Measurements from ENCODE around the gene PNCK. TPM values are rescaled to one million over a fixed set of nuclear protein-coding genes. Genes with fewer than 3 reads are reported as not detected.

The PNCK gene
- total RNA-seq, 1 donor from 2014 or later: 1.6 TPM

DNA sequence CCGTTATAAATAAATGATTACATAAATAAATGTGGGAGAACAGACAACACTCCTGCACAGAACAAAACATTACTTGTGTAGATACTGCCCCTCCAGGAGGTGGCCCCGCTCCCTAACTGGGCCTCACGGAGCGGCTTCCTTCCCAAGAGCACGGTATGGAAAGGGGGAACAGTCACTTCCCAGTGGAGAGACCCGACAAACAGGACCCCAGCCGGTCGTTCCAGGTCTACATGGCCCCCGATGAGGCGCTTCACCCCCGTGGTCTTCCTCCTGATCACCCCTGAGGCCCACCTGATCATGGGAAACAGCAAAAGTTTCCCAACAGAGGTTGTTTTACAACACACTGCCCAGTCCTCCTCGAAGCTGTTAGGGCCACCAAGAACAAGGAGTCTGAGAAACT lies 7.6 kb upstream of the PNCK start:
- TF ChIP-seq CTCF (IDR thresholded peaks at IDR 0.05; ENCODE audit: insufficient read depth, low read length, poor library complexity, severe bottlenecking): no peak
- Histone ChIP-seq H3K27me3 (ENCODE audit: control insufficient read depth, insufficient read depth, low read length) (peaks cover 14% of the 10 kb centered on the region), H3K36me3 (ENCODE audit: control insufficient read depth, insufficient read depth, low read length) (no peaks in the 10 kb centered on the region), H3K4me3 (ENCODE audit: low read depth, low read length) (no peak overlapping the region)
- DNase-seq (ENCODE audit: low read depth): no peak

GRCh38 chrX:153674219-153674851 lies 722 bp upstream of the PNCK start:
- Histone ChIP-seq H3K36me3 (ENCODE audit: control insufficient read depth, insufficient read depth, low read length) (no peaks in the 10 kb centered on the region), H3K4me3 (ENCODE audit: low read depth, low read length) (no peak overlapping the region), H3K27me3 (ENCODE audit: control insufficient read depth, insufficient read depth, low read length) (peaks cover 18% of the 10 kb centered on the region)
- no peak for DNase-seq (ENCODE audit: low read depth)
- no peak for TF ChIP-seq CTCF (IDR thresholded peaks at IDR 0.05; ENCODE audit: insufficient read depth, low read length, poor library complexity, severe bottlenecking)

- peaks cover 18% of the 10 kb centered on the region for H3K27me3 ChIP-seq (ENCODE audit: control insufficient read depth, insufficient read depth, low read length)
- DNase-seq (ENCODE audit: low read depth): no peak
- no peaks in the 10 kb centered on the region for H3K36me3 ChIP-seq (ENCODE audit: control insufficient read depth, insufficient read depth, low read length)
- no peak for TF ChIP-seq CTCF (IDR thresholded peaks at IDR 0.05; ENCODE audit: insufficient read depth, low read length, poor library complexity, severe bottlenecking)
- H3K4me3 ChIP-seq (ENCODE audit: low read depth, low read length): no peak overlapping the region
Measured at GRCh38 chrX:153672531-153673427, 834 bp downstream of the PNCK start.

GRCh38 chrX:153671589-153672530 lies 1.8 kb downstream of the PNCK start:
- Histone ChIP-seq H3K36me3 (ENCODE audit: control insufficient read depth, insufficient read depth, low read length) (no peaks in the 10 kb centered on the region), H3K4me3 (ENCODE audit: low read depth, low read length) (no peak overlapping the region), H3K27me3 (ENCODE audit: control insufficient read depth, insufficient read depth, low read length) (peaks cover 24% of the 10 kb centered on the region)
- no peak for DNase-seq (ENCODE audit: low read depth)
- TF ChIP-seq CTCF (IDR thresholded peaks at IDR 0.05; ENCODE audit: insufficient read depth, low read length, poor library complexity, severe bottlenecking): no peak

DNA sequence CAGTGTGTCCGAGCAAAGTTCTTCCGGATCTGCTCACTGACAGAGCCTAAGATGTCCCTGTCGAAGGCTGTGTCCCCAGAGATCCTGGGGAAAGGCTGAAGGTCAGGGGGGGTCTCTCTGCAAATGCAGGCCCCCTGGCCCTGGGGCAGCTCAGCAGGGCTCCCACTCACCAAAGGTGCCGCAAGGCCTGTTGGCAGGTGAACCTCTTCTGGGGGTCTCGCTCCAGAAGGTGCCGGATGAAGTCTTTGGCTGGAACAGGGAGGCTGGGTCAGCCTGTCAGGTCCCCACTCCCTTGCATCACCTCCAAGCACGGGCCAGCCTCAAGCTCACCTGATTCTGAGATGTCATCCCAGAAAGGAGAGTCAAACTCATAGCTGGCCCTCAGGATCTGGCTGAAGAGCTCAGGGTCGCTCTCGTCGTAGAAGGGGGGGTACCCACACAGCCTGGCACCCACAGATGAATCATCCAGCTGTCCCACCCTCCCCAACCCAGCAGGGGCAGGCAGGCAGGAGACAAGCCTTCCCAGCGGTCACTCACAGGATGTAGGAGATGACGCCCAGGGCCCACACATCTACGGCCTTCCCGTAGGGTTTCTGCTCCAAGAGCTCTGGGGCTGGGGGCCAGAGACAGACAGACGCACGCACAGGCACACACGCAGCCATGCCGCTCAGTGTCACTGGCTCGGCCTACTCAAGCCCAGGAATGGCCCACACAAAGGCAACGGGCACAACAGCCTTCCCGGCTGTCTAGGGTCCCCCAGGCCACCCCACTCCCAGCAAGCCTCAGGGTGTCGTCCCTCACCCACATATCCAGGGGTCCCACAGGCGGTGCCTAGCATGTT lies 2.6 kb downstream of the PNCK start:
- H3K4me3 ChIP-seq (ENCODE audit: low read depth, low read length): no peak overlapping the region
- DNase-seq (ENCODE audit: low read depth): no peak
- H3K36me3 ChIP-seq (ENCODE audit: control insufficient read depth, insufficient read depth, low read length): no peaks in the 10 kb centered on the region
- peaks cover 24% of the 10 kb centered on the region for H3K27me3 ChIP-seq (ENCODE audit: control insufficient read depth, insufficient read depth, low read length)
- no peak for TF ChIP-seq CTCF (IDR thresholded peaks at IDR 0.05; ENCODE audit: insufficient read depth, low read length, poor library complexity, severe bottlenecking)

All from kidney epithelial cell (primary cell).